Measurements from ENCODE around the gene TMEM41A.

DNA sequence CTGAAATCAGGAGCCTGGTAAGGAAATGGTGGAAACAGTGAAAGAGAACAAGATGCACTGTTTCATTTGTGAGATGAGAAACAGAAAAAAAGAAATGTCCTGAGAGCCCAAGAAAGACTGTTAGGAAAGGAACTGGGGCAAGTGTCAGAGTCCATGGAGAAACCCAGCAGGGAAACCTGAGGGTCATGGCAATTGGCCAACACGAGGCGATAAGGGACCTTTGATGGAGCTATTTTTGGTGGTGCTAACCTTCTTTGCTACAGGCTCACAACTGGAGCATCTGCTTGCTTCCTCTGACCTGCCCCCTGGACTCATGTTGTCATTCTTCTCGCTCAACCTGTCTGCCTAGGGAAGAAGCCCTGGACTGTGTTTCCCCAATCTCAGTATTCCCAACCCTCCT is 4.2 kb upstream of the TMEM41A start:
- no peak for TF ChIP-seq POLR2A (IDR thresholded peaks at IDR 0.05)
- TF ChIP-seq, protein P1, sequence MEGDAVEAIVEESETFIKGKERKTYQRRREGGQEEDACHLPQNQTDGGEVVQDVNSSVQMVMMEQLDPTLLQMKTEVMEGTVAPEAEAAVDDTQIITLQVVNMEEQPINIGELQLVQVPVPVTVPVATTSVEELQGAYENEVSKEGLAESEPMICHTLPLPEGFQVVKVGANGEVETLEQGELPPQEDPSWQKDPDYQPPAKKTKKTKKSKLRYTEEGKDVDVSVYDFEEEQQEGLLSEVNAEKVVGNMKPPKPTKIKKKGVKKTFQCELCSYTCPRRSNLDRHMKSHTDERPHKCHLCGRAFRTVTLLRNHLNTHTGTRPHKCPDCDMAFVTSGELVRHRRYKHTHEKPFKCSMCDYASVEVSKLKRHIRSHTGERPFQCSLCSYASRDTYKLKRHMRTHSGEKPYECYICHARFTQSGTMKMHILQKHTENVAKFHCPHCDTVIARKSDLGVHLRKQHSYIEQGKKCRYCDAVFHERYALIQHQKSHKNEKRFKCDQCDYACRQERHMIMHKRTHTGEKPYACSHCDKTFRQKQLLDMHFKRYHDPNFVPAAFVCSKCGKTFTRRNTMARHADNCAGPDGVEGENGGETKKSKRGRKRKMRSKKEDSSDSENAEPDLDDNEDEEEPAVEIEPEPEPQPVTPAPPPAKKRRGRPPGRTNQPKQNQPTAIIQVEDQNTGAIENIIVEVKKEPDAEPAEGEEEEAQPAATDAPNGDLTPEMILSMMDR (IDR thresholded peaks at IDR 0.05) = no peak
- TF ChIP-seq EP300 (IDR thresholded peaks at IDR 0.05) = no peak
